Esophagus squamous epithelium (tissue), 5 donors: ENCODE results near the gene DVL1. TPM values are rescaled to one million over a fixed set of nuclear protein-coding genes. Genes with fewer than 3 reads are reported as not detected.

Experiments
- DNase-seq: peaks from one replicate; lab custom pipeline; 2025; lab: John Stamatoyannopoulos, UW
- H3K27ac ChIP-seq, 4 donors: fragments of 200-600 bp; sonication (generic); one replicate each; pipeline ENCODE4 v1.5.1; 2016 to 2019; ENCODE audit warnings: mild to moderate bottlenecking in 1 of 4
- H3K27me3 ChIP-seq, 4 donors: fragments of 200-600 bp; sonication (generic); 1 replicate in 3 of 4; 2 replicates in 1 of 4; pipeline versions ENCODE4 v1.5.1 to v1.6.0; 2017 to 2021; ENCODE audit warnings: antibody characterized with exemption in 1 of 4
- H3K36me3 ChIP-seq, 3 donors: fragments of 200-600 bp; sonication (generic); one replicate each; pipeline ENCODE4 v1.5.1; 2016 to 2019
- H3K4me1 ChIP-seq, 3 donors: fragments of 200-600 bp; sonication (generic); one replicate each; pipeline ENCODE4 v1.5.1; 2017 to 2019
- H3K4me3 ChIP-seq, 4 donors: fragments of 200-600 bp; sonication (generic); 1 replicate in 3 of 4; 2 replicates in 1 of 4; pipeline ENCODE4 v1.5.1; 2016 to 2019; ENCODE audit warnings: mild to moderate bottlenecking in 2 of 4, moderate library complexity in 1 of 4
- H3K9me3 ChIP-seq, 3 donors: fragments of 200-600 bp; sonication (generic); one replicate each; pipeline ENCODE4 v1.5.1; 2016 to 2019
- POLR2A ChIP-seq, 4 donors: fragments of 450-650 bp; IDR thresholded peaks; one replicate each; pipeline ENCODE4 v1.6.1; 2017; ENCODE audit warnings: antibody characterized with exemption in 4 of 4, mild to moderate bottlenecking in 4 of 4, moderate library complexity in 3 of 4
- WGBS, 2 donors: methylation state at CpG; one replicate each; pipeline ENCODE4 v1.1.5; 2018; 5-methylcytosine and 5-hydroxymethylcytosine counted together
- intact Hi-C: fragments of 100-400 bp; cut with DNase I; formaldehyde crosslinking; loops from one replicate; pipeline ENCODE4 v1.15.0; 2022
- total RNA-seq, 4 donors: library from RNA; depleted of rRNA; stranded (reverse); fragments of >200 nt; gene quantifications; one replicate each; pipeline ENCODE4 v1.1.0, GENCODE V29; 2016
- TF ChIP-seq, protein P1 (sequence below), 6 experiments: fragments of 450-650 bp in 4 of 6; fragments of 200-600 bp in 2 of 6; sonication (generic) in 2 of 6; IDR thresholded peaks; one replicate each; pipeline ENCODE4 v1.5.1; 2016 to 2019; ENCODE audit warnings: antibody characterized with exemption in 6 of 6, mild to moderate bottlenecking in 4 of 6, moderate library complexity in 4 of 6
- donor health status: DM: yes; HTN: yes; CAD: no.

Gene DVL1
- total RNA-seq, 4 donors from 2014 or later: 63.5 to 111 (median 88.0) TPM

GRCh38 chr1:1307261-1307922 lies 41.8 kb downstream of the DVL1 start:
- Histone ChIP-seq H3K36me3 (peaks cover 4 to 24% (median 11%) of the 10 kb centered on the region in 3 donors), H3K27ac (peak overlapping the region; percentile 95 to 99 (median 98)), H3K9me3 (no peaks in the 10 kb centered on the region), H3K4me3 (peak overlapping the region; percentile 70 to 76 (median 74)), H3K4me1 (peaks cover 61 to 85% (median 71%) of the 10 kb centered on the region in 3 donors), H3K27me3 (no peaks in the 10 kb centered on the region)
- DNase-seq: no peak
- TF ChIP-seq POLR2A (IDR thresholded peaks at IDR 0.05): no peak
- TF ChIP-seq, protein P1, sequence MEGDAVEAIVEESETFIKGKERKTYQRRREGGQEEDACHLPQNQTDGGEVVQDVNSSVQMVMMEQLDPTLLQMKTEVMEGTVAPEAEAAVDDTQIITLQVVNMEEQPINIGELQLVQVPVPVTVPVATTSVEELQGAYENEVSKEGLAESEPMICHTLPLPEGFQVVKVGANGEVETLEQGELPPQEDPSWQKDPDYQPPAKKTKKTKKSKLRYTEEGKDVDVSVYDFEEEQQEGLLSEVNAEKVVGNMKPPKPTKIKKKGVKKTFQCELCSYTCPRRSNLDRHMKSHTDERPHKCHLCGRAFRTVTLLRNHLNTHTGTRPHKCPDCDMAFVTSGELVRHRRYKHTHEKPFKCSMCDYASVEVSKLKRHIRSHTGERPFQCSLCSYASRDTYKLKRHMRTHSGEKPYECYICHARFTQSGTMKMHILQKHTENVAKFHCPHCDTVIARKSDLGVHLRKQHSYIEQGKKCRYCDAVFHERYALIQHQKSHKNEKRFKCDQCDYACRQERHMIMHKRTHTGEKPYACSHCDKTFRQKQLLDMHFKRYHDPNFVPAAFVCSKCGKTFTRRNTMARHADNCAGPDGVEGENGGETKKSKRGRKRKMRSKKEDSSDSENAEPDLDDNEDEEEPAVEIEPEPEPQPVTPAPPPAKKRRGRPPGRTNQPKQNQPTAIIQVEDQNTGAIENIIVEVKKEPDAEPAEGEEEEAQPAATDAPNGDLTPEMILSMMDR (IDR thresholded peaks at IDR 0.05): no peak
- WGBS, 2 donors: 0 to 5% methylated on average over 1 to 4 of the region's 83 CpGs
- intact Hi-C loops: no loop called here

- DNase-seq: no peak
- H3K4me1 ChIP-seq: peaks cover 61 to 89% (median 77%) of the 10 kb centered on the region in 3 donors
Measured at GRCh38 chr1:1306661-1307260, 42.5 kb downstream of the DVL1 start.

DNA sequence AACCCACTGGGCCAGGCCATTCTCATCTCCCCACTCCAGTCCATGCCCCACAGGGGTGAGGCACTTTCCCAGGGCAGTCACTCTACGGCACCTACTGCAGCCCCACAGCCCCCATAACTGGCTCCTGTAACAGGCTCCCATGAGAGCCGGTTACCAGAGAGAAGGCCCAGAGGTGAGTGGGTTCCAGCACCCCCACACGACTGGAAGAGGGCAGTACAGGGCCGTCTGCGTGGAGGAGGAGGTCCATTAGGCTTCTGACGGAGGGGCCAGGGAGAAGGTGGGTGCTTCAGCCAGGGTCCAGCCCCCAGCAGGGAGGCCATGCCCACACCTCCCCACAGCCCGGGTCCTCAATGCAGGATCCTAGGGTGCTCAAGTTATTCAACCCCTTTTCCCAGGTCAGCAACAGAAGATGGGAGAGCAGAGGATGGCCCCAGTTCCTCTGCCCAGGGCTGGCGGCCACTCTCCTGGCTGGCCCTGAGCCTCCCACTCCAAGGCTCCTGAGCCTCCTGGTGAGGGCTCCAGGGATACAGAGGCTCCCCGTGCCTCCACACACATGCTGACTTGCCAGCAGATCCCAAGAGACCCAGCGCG lies 43.1 kb downstream of the DVL1 start:
- intact Hi-C loops: no loop called here
- H3K4me1 ChIP-seq: peaks cover 61 to 86% (median 78%) of the 10 kb centered on the region in 3 donors
- no peaks in the 10 kb centered on the region for H3K27me3 ChIP-seq
- peak overlapping the region; percentile 70 to 76 (median 74) for H3K4me3 ChIP-seq
- H3K27ac ChIP-seq: peak overlapping the region; percentile 86 to 99 (median 98)
- peaks cover 0 to 12% (median 4%) of the 10 kb centered on the region in 3 donors for H3K36me3 ChIP-seq
- TF ChIP-seq, protein P1 (IDR thresholded peaks at IDR 0.05): peak in 1 of 6 experiments; percentile 19
- no peak for TF ChIP-seq POLR2A (IDR thresholded peaks at IDR 0.05)
- 0 to 15% methylated on average over 1 to 3 of the region's 11 CpGs for WGBS, 2 donors
- DNase-seq: no peak
- H3K9me3 ChIP-seq: no peaks in the 10 kb centered on the region

More at GRCh38 chr1:1306661-1307260, 42.5 kb downstream of the DVL1 start:
- Histone ChIP-seq H3K9me3 (no peaks in the 10 kb centered on the region), H3K36me3 (peaks cover 0 to 18% (median 7%) of the 10 kb centered on the region in 3 donors), H3K4me3 (peak overlapping the region; percentile 70 to 76 (median 74)), H3K27me3 (no peaks in the 10 kb centered on the region), H3K27ac (peak overlapping the region; percentile 95 to 99 (median 98))
- 25 to 29% methylated on average over 22 to 26 of the region's 27 CpGs for WGBS, 2 donors
- TF ChIP-seq, protein P1 (IDR thresholded peaks at IDR 0.05): no peak
- intact Hi-C loops: no loop called here

DNA sequence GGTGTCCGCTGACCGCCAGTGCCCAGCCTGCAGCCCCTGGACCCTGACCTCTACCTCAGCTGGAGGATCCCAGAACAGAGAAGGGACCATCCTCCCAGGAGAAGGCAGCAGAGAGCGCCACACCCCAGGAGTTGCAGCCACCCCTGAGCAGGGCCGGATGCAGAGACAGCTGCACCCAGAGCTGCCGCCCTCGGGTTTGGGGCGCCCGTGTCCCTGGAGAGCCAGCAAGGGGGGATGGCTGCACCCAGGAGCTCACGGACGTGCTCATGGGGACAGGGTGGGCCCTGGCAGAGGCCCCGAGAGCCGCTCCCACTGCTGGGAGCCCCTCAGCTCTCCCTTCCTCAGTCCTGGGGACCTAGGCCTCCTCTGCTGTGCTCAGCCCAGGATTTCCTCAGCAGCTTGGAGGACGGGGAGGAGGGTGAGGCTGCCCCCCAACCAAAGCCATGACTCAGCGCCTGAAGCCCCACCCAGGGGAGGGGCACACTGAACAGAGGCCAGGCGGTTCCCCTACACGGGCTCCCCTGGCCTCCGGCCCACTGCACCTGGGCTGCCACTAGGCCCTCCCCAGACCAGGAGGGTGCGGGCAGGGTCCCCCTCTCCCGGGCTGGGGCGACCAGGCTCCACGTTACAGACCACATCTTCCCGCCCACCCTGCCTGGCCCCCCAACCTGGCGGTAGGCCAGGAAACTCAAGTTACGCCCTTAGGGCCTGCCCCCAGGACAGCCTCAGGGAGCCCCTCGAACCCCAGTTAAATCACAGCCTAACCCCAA lies 43.7 kb downstream of the DVL1 start:
- DNase-seq: peak; percentile 34
- Histone ChIP-seq H3K27ac (peak overlapping the region; percentile 86 to 99 (median 98)), H3K4me1 (peaks cover 59 to 84% (median 71%) of the 10 kb centered on the region in 3 donors), H3K36me3 (peaks cover 0 to 6% (median 0%) of the 10 kb centered on the region in 3 donors), H3K9me3 (no peaks in the 10 kb centered on the region), H3K4me3 (peak overlapping the region; percentile 70 to 76 (median 74)), H3K27me3 (no peaks in the 10 kb centered on the region)
- intact Hi-C loops: no loop called here
- TF ChIP-seq, protein P1 (IDR thresholded peaks at IDR 0.05): no peak
- TF ChIP-seq POLR2A (IDR thresholded peaks at IDR 0.05): peak in 1 of 4 donors; percentile 38
- WGBS, 2 donors: 5 to 20% methylated on average over 1 to 10 of the region's 25 CpGs
